ENCODE results near the gene ZFP91.

- TF ChIP-seq CTCF (IDR thresholded peaks at IDR 0.05): no peak
- no peak for TF ChIP-seq POLR2A (IDR thresholded peaks at IDR 0.05)
Measured at GRCh38 chr11:58549644-58550043, 29.2 kb upstream of the ZFP91 start.
